ENCODE measurements around the gene ZDHHC12. TPM values are rescaled to one million over a fixed set of nuclear protein-coding genes. Genes with fewer than 3 reads are reported as not detected.

Gene ZDHHC12
- total RNA-seq, 1 experiment from 2014 or later: 57.6 TPM

GRCh38 chr9:128702949-128703615 lies 20.8 kb downstream of the ZDHHC12 start (continued):
- TF ChIP-seq, protein P1, sequence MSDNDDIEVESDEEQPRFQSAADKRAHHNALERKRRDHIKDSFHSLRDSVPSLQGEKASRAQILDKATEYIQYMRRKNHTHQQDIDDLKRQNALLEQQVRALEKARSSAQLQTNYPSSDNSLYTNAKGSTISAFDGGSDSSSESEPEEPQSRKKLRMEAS (IDR thresholded peaks at IDR 0.05): no peak
- TF ChIP-seq FOSL1 (IDR thresholded peaks at IDR 0.05; ENCODE audit: low read depth) (no peak), EZH2 (IDR thresholded peaks at IDR 0.05) (no peak), POLR2AphosphoS5 (IDR thresholded peaks at IDR 0.05; ENCODE audit: low read depth, low read length) (peak; percentile 34; the same call in 1 of the 2 replicates), CBX3 (IDR thresholded peaks at IDR 0.05; ENCODE audit: low read depth) (no peak), POLR2A (IDR thresholded peaks at IDR 0.05; ENCODE audit: borderline replicate concordance, extremely low read depth, insufficient read depth, insufficient read length) (no peak), ZFX (IDR thresholded peaks at IDR 0.05) (0 out of 2 replicates have a peak, but pooled peaks have one; percentile 3), SRF (IDR thresholded peaks at IDR 0.05; ENCODE audit: low read depth) (no peak), JUND (IDR thresholded peaks at IDR 0.05) (no peak), EGR1 (IDR thresholded peaks at IDR 0.05; ENCODE audit: low read depth) (no peak), ZNF274 (IDR thresholded peaks at IDR 0.05; ENCODE audit: low read depth, low read length) (no peak)

DNA sequence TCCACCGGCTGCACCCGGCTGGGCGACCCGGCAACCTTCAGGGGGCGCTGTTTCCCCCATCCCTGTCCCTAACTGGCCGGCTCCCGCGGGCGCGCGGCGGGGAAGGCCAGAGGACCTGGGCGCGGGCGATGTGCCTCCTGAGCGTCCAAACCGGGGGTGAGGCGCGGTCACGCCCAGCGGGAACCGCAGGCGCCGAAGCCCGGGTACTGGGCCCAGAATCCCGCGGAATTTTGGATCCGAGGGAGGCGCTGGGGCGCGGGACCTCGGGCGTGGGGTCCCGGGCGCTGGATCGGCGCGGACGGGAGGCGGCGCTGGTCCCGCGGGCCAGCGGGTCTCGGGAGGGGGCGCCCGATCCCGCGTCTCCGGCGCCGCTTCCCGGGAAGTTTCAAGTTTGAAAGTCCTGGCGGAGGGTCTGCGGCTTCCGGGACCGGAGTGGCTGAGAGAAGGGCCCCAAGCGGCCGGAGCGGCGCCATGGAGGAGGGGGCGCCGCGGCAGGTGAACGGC lies 21.4 kb downstream of the ZDHHC12 start, which contains the start of gene PKN3:
PKN3 (plus strand) TSS at position 59 of the 504 bp plus-strand sequence; CDS start at position 472, 413 bp downstream.
- CTCF ChIA-PET: interaction anchor here (0.5 to 1.6 kb wide), 10 partner anchors 10 to 1253 kb away, joined by 3 to 9 read pairs (median 4); partner anchors contain the start of gene ZDHHC12
- no TSS peak for BruUV-seq (replicated peaks)
- peak within 1 kb of the TSS; percentile 95 for H3K9ac ChIP-seq (ENCODE audit: low read length)
- peak; percentile 69 for DNase-seq (ENCODE audit: low read depth, low spot score)
- H3K9me3 ChIP-seq (ENCODE audit: control insufficient read depth in 1 of 2, insufficient read depth in 1 of 2, low read depth in 1 of 2, low read length in 2 of 2): no peaks in the 10 kb centered on the region
- peaks cover 18 to 39% of the 10 kb centered on the region in 2 experiments for H3K4me1 ChIP-seq (ENCODE audit: control insufficient read depth in 1 of 2, insufficient read depth in 2 of 2, low read length in 2 of 2)
- H3K27me3 ChIP-seq (ENCODE audit: insufficient read depth, low read length): no peaks in the 10 kb centered on the region
- H2AFZ ChIP-seq (ENCODE audit: low read depth, low read length, poor library complexity, severe bottlenecking): no peak within 1 kb of the TSS
- peak within 1 kb of the TSS; percentile 87 for H3K27ac ChIP-seq (ENCODE audit: low read depth, low read length)
- H3K4me2 ChIP-seq (ENCODE audit: low read length): peak within 1 kb of the TSS; percentile 90
- no peaks in the 10 kb centered on the region for H4K20me1 ChIP-seq (ENCODE audit: insufficient read depth)
- peak; percentile 21 for TF ChIP-seq YY1 (IDR thresholded peaks at IDR 0.05; ENCODE audit: extremely low read depth, insufficient replicate concordance, low read depth, low read length)
- no peak for TF ChIP-seq CBX3 (IDR thresholded peaks at IDR 0.05; ENCODE audit: low read depth)
- TF ChIP-seq ZNF274 (IDR thresholded peaks at IDR 0.05; ENCODE audit: low read depth, low read length): no peak
- TF ChIP-seq POLR2A (IDR thresholded peaks at IDR 0.05; ENCODE audit: borderline replicate concordance, extremely low read depth, insufficient read depth, insufficient read length): peak; percentile 21
- no peak for TF ChIP-seq RAD21 (IDR thresholded peaks at IDR 0.05; ENCODE audit: low read depth)
- TF ChIP-seq, protein P2, sequence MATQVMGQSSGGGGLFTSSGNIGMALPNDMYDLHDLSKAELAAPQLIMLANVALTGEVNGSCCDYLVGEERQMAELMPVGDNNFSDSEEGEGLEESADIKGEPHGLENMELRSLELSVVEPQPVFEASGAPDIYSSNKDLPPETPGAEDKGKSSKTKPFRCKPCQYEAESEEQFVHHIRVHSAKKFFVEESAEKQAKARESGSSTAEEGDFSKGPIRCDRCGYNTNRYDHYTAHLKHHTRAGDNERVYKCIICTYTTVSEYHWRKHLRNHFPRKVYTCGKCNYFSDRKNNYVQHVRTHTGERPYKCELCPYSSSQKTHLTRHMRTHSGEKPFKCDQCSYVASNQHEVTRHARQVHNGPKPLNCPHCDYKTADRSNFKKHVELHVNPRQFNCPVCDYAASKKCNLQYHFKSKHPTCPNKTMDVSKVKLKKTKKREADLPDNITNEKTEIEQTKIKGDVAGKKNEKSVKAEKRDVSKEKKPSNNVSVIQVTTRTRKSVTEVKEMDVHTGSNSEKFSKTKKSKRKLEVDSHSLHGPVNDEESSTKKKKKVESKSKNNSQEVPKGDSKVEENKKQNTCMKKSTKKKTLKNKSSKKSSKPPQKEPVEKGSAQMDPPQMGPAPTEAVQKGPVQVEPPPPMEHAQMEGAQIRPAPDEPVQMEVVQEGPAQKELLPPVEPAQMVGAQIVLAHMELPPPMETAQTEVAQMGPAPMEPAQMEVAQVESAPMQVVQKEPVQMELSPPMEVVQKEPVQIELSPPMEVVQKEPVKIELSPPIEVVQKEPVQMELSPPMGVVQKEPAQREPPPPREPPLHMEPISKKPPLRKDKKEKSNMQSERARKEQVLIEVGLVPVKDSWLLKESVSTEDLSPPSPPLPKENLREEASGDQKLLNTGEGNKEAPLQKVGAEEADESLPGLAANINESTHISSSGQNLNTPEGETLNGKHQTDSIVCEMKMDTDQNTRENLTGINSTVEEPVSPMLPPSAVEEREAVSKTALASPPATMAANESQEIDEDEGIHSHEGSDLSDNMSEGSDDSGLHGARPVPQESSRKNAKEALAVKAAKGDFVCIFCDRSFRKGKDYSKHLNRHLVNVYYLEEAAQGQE (IDR thresholded peaks at IDR 0.05; ENCODE audit: low read depth): no peak
- TF ChIP-seq SIN3A (IDR thresholded peaks at IDR 0.05; ENCODE audit: low read depth): no peak
- no peak for TF ChIP-seq EZH2 (IDR thresholded peaks at IDR 0.05)
- peak; percentile 47; the same call in 1 of the 2 replicates for TF ChIP-seq POLR2AphosphoS5 (IDR thresholded peaks at IDR 0.05; ENCODE audit: low read depth, low read length)
- peak in 2 of 3 experiments; percentile 75 to 79; a peak in 4 of 6 replicates for TF ChIP-seq CTCF (IDR thresholded peaks at IDR 0.05 in 2 of 3, conservative IDR thresholded peaks at IDR 0.05 in 1 of 3; ENCODE audit: borderline replicate concordance in 1 of 3, insufficient read depth in 1 of 3, low read depth in 2 of 3, low read length in 2 of 3)
- peak; percentile 78 for TF ChIP-seq ZFX (IDR thresholded peaks at IDR 0.05)
- no peak for TF ChIP-seq ATF3 (IDR thresholded peaks at IDR 0.05)
- peaks cover 27% of the 10 kb centered on the region for H3K79me2 ChIP-seq (ENCODE audit: insufficient read depth, low read length)
- RAD21 ChIA-PET (ENCODE audit: low non-redundant PET in 1 of 2, low total read pairs in 2 of 2, uncharacterized antibody in 2 of 2, unreplicated experiment in 2 of 2): no interaction called here
- intact Hi-C loops (cut with micrococcal nuclease): loop anchor here (2.0 kb wide), 1 partner anchor 68 kb away; no protein-coding TSS in a partner anchor
- ATAC-seq: peak; percentile 75
- peak within 1 kb of the TSS; percentile 83 to 93 for H3K4me3 ChIP-seq (replicated peaks in 1 of 2; ENCODE audit: low read depth in 1 of 2, low read length in 2 of 2)
- H3K36me3 ChIP-seq (ENCODE audit: control insufficient read depth in 1 of 2, insufficient read depth in 2 of 2, low read length in 2 of 2): peaks cover 4 to 15% of the 10 kb centered on the region in 2 experiments; a peak in 2 of 4 replicates
- POLR2A ChIA-PET: no interaction called here
- H3K9me2 ChIP-seq (ENCODE audit: insufficient read depth): no peaks in the 10 kb centered on the region

All from HCT116 (cell line).